Measurements from ENCODE around the gene BEX2.

- TF ChIP-seq CTCF (IDR thresholded peaks at IDR 0.05) = no peak
- TF ChIP-seq EZH2phosphoT487 (IDR thresholded peaks at IDR 0.05) = no peak
- no peak for TF ChIP-seq EZH2 (IDR thresholded peaks at IDR 0.05)
These were observed 47.1 kb upstream of the BEX2 start for GRCh38 chrX:103357871-103358270.

Measured in neural progenitor cell (in vitro differentiated cells).